ENCODE results near the gene NHLRC1. TPM values are rescaled to one million over a fixed set of nuclear protein-coding genes. Genes with fewer than 3 reads are reported as not detected.

NHLRC1 gene
- total and polyA plus RNA-seq, 11 donors, result 0.56 to 2.6 (median 1.3) TPM

DNA sequence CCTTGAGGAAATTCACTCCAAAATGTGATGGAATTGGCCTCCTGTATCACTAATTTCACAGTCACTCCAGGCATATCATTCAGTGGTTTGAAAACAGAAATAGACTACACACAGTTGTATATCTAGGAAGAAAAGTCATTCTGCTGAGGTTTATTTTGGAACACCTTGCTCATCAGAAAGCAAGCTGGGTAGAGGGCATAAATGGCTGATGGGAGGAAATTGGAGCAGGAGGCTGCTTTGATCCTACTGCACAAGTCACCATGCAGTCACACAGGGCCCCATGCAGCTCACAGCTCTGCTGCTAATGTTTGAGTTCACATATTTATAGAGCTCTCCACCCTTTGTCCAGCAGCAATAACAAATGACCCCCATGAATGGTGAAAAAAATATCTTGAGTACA, 12.3 kb downstream of the NHLRC1 start:
- no peaks in the 10 kb centered on the region for H3K36me3 ChIP-seq
- no peak overlapping the region for H3K27ac ChIP-seq
- H3K27me3 ChIP-seq, result no peaks in the 10 kb centered on the region
- H3K4me1 ChIP-seq, result no peaks in the 10 kb centered on the region
- no peak overlapping the region for H3K4me3 ChIP-seq
- TF ChIP-seq CTCF (IDR thresholded peaks at IDR 0.05) (no peak), POLR2A (IDR thresholded peaks at IDR 0.05) (no peak)
- ATAC-seq (peak in 2 of 4 donors; percentile 9 to 20), DNase-seq (no peak)
- peaks cover 0 to 22% (median 8%) of the 10 kb centered on the region in 12 donors for H3K9me3 ChIP-seq
- intact Hi-C loops (cut with DNase I), result loop anchor here in 1 of 10 donors (10.0 kb wide), 1 partner anchor 115 kb away; no protein-coding TSS in a partner anchor

GRCh38 chr6:18107061-18107460, 15.4 kb downstream of the NHLRC1 start:
- intact Hi-C loops (cut with DNase I), result no loop called here
- no peak overlapping the region for H3K4me3 ChIP-seq
- H3K4me1 ChIP-seq, result no peaks in the 10 kb centered on the region
- no peak overlapping the region for H3K27ac ChIP-seq
- H3K27me3 ChIP-seq, result no peaks in the 10 kb centered on the region
- TF ChIP-seq CTCF (IDR thresholded peaks at IDR 0.05) (no peak), POLR2A (IDR thresholded peaks at IDR 0.05) (no peak)
- no peaks in the 10 kb centered on the region for H3K36me3 ChIP-seq
- ATAC-seq (no peak), DNase-seq (no peak)
- WGBS, 4 donors, result 89 to 99% (median 95%) methylated on average over 1 of the region's 1 CpG
- H3K9me3 ChIP-seq, result peaks cover 0 to 22% (median 8%) of the 10 kb centered on the region in 12 donors

DNA sequence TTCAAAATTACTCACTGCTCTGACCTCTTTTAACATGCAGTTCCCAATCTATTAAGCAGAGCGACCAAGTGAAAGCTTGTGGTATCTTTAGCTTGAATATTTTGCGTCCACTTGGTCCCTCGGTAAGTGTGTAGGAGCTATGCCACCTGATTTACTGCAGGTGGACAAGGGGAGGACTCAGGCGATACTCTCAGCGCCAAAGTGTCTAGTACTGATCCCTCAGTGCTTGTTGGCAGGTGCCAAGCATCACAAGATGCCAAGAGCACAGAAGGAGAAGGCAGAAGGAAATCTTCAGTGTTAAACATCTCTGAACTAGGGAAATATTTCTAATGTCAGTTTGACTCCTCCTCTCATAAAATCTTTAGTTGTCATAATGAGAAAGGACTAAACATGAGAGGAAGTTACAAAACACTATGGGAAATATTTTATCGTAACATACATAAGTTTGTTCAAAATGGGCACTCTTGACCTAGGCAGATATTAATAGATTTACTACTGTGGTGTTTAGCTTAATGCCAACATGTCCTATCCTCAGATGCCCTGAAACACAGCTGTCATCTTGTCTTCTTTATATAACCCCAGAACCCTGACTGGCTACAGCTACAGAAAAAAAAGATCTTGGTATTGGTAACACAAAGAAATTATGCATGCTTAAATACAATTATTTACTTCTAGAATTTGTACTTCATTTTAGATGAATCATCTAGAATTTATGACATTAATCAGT, 19.5 kb downstream of the NHLRC1 start:
- H3K36me3 ChIP-seq, result no peaks in the 10 kb centered on the region
- no peaks in the 10 kb centered on the region for H3K27me3 ChIP-seq
- intact Hi-C loops (cut with DNase I), result no loop called here
- H3K27ac ChIP-seq, result no peak overlapping the region
- H3K4me3 ChIP-seq, result no peak overlapping the region
- H3K9me3 ChIP-seq, result peaks cover 0 to 20% (median 8%) of the 10 kb centered on the region in 12 donors
- peak in 3 of 4 donors; percentile 48 to 63 (median 52) for ATAC-seq
- TF ChIP-seq POLR2A (IDR thresholded peaks at IDR 0.05), result no peak
- no peak for TF ChIP-seq CTCF (IDR thresholded peaks at IDR 0.05)
- no peaks in the 10 kb centered on the region for H3K4me1 ChIP-seq
- WGBS, 4 donors, result 47 to 67% (median 55%) methylated on average over 6 of the region's 6 CpGs
- no peak for DNase-seq

DNA sequence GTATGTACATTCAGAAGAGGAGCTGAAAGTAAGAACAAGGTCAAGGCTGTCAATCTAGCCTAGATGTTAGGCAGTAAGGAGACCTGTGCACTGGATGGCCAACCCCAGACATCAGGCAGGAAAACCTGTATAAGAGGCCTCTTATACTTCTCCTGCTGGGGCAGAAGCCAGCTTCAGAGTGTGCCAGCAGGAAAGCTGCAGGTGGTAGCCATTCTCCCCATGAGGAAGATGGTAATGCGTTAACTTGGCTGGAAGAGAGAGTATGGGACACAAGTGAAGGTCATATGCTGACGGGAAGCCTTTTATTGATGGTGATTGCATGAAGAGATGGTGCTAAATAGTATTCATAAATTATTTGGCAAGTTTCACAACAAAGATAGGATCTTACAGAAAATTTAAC, 20.6 kb downstream of the NHLRC1 start:
- no peaks in the 10 kb centered on the region for H3K27me3 ChIP-seq
- H3K9me3 ChIP-seq, result peaks cover 0 to 9% (median under 1%) of the 10 kb centered on the region in 12 donors
- intact Hi-C loops (cut with DNase I), result no loop called here
- H3K4me3 ChIP-seq, result no peak overlapping the region
- H3K4me1 ChIP-seq, result no peaks in the 10 kb centered on the region
- no peak overlapping the region for H3K27ac ChIP-seq
- 67 to 80% (median 77%) methylated on average over 2 of the region's 2 CpGs for WGBS, 4 donors
- ATAC-seq (no peak), DNase-seq (no peak)
- H3K36me3 ChIP-seq, result no peaks in the 10 kb centered on the region
- TF ChIP-seq CTCF (IDR thresholded peaks at IDR 0.05) (no peak), POLR2A (IDR thresholded peaks at IDR 0.05) (no peak)
